Measurements from ENCODE around the gene ADAMTS8. TPM values are rescaled to one million over a fixed set of nuclear protein-coding genes. Genes with fewer than 3 reads are reported as not detected.

Gene ADAMTS8
- total RNA-seq, 1 donor from 2014 or later, result 1.5 TPM

- H3K4me3 ChIP-seq, result no peak overlapping the region
- intact Hi-C loops (cut with DNase I), result no loop called here
- H3K27me3 ChIP-seq, result no peaks in the 10 kb centered on the region
- no peak overlapping the region for H3K27ac ChIP-seq
- TF ChIP-seq POLR2A (IDR thresholded peaks at IDR 0.05), result no peak
- TF ChIP-seq POLR2AphosphoS5 (IDR thresholded peaks at IDR 0.05; ENCODE audit: insufficient read depth in 1 of 2, low read depth in 1 of 2), result no peak
- TF ChIP-seq CTCF (IDR thresholded peaks at IDR 0.05), result no peak
- H3K9me3 ChIP-seq, result no peaks in the 10 kb centered on the region
- H3K4me1 ChIP-seq, result peaks cover 19% of the 10 kb centered on the region
- no peak for DNase-seq (ENCODE audit: extremely low spot score in 2 of 2)
- no peaks in the 10 kb centered on the region for H3K36me3 ChIP-seq
Measured at GRCh38 chr11:130409594-130410388, 18.6 kb downstream of the ADAMTS8 start.

GRCh38 chr11:130408901-130409300, 19.5 kb downstream of the ADAMTS8 start:
- H3K4me3 ChIP-seq, result no peak overlapping the region
- TF ChIP-seq POLR2A (IDR thresholded peaks at IDR 0.05) (no peak), CTCF (IDR thresholded peaks at IDR 0.05) (no peak), POLR2AphosphoS5 (IDR thresholded peaks at IDR 0.05; ENCODE audit: insufficient read depth in 1 of 2, low read depth in 1 of 2) (no peak)
- H3K27me3 ChIP-seq, result no peaks in the 10 kb centered on the region
- no peaks in the 10 kb centered on the region for H3K9me3 ChIP-seq
- no peaks in the 10 kb centered on the region for H3K36me3 ChIP-seq
- H3K4me1 ChIP-seq, result peaks cover 19% of the 10 kb centered on the region
- peak overlapping the region; percentile 38 for H3K27ac ChIP-seq
- no peak for DNase-seq (ENCODE audit: extremely low spot score in 2 of 2)
- intact Hi-C loops (cut with DNase I), result no loop called here

GRCh38 chr11:130408401-130408890, 20.0 kb downstream of the ADAMTS8 start:
- H3K27ac ChIP-seq, result peak overlapping the region; percentile 38
- no peak for DNase-seq (ENCODE audit: extremely low spot score in 2 of 2)
- H3K36me3 ChIP-seq, result no peaks in the 10 kb centered on the region
- no peak for TF ChIP-seq POLR2AphosphoS5 (IDR thresholded peaks at IDR 0.05; ENCODE audit: insufficient read depth in 1 of 2, low read depth in 1 of 2)
- no peak for TF ChIP-seq CTCF (IDR thresholded peaks at IDR 0.05)
- TF ChIP-seq POLR2A (IDR thresholded peaks at IDR 0.05), result no peak
- H3K4me1 ChIP-seq, result peaks cover 19% of the 10 kb centered on the region
- no peaks in the 10 kb centered on the region for H3K27me3 ChIP-seq
- H3K4me3 ChIP-seq, result no peak overlapping the region
- intact Hi-C loops (cut with DNase I), result no loop called here
- no peaks in the 10 kb centered on the region for H3K9me3 ChIP-seq

GRCh38 chr11:130407978-130408377, 20.4 kb downstream of the ADAMTS8 start:
- H3K9me3 ChIP-seq, result no peaks in the 10 kb centered on the region
- intact Hi-C loops (cut with DNase I), result no loop called here
- H3K27me3 ChIP-seq, result no peaks in the 10 kb centered on the region
- no peak for TF ChIP-seq POLR2AphosphoS5 (IDR thresholded peaks at IDR 0.05; ENCODE audit: insufficient read depth in 1 of 2, low read depth in 1 of 2)
- TF ChIP-seq CTCF (IDR thresholded peaks at IDR 0.05), result no peak
- TF ChIP-seq POLR2A (IDR thresholded peaks at IDR 0.05), result no peak
- H3K36me3 ChIP-seq, result no peaks in the 10 kb centered on the region
- no peak for DNase-seq (ENCODE audit: extremely low spot score in 2 of 2)
- no peak overlapping the region for H3K4me3 ChIP-seq
- H3K27ac ChIP-seq, result peak overlapping the region; percentile 38
- peaks cover 19% of the 10 kb centered on the region for H3K4me1 ChIP-seq

GRCh38 chr11:130405428-130405827, 23.0 kb downstream of the ADAMTS8 start:
- TF ChIP-seq CTCF (IDR thresholded peaks at IDR 0.05), result no peak
- TF ChIP-seq POLR2A (IDR thresholded peaks at IDR 0.05), result no peak
- no peak for TF ChIP-seq POLR2AphosphoS5 (IDR thresholded peaks at IDR 0.05; ENCODE audit: insufficient read depth in 1 of 2, low read depth in 1 of 2)
- Histone ChIP-seq H3K27me3 (no peaks in the 10 kb centered on the region), H3K27ac (no peak overlapping the region), H3K9me3 (no peaks in the 10 kb centered on the region), H3K36me3 (no peaks in the 10 kb centered on the region), H3K4me3 (no peak overlapping the region), H3K4me1 (peaks cover 19% of the 10 kb centered on the region)
- intact Hi-C loops (cut with DNase I), result no loop called here
- no peak for DNase-seq (ENCODE audit: extremely low spot score in 2 of 2)

Measured in vagina (tissue), 2 donors.